Osteocyte (in vitro differentiated cells): Measurements from ENCODE around the gene SDC4. TPM values are rescaled to one million over a fixed set of nuclear protein-coding genes. Genes with fewer than 3 reads are reported as not detected.

Experiments
- DNase-seq: peaks from one replicate; pipeline ENCODE4 v3.0.0; 2021; ENCODE audit warnings: mixed read lengths; ENCODE audit not compliant: unreplicated experiment; ENCODE audit errors: extremely low spot score
- H3K27ac Mint-ChIP-seq: one replicate; pipeline ENCODE4 v1.8.0; 2021; ENCODE audit warnings: mild to moderate bottlenecking, mixed read lengths; ENCODE audit not compliant: unreplicated experiment
- H3K27me3 Mint-ChIP-seq: one replicate; pipeline ENCODE4 v1.8.0; 2021; ENCODE audit warnings: mixed read lengths; ENCODE audit not compliant: unreplicated experiment
- H3K36me3 Mint-ChIP-seq: one replicate; pipeline ENCODE4 v1.8.0; 2021; ENCODE audit warnings: mixed read lengths; ENCODE audit not compliant: unreplicated experiment
- H3K4me1 Mint-ChIP-seq: one replicate; pipeline ENCODE4 v1.8.0; 2021; ENCODE audit warnings: mixed read lengths; ENCODE audit not compliant: unreplicated experiment
- H3K4me3 Mint-ChIP-seq: one replicate; pipeline ENCODE4 v1.8.0; 2021; ENCODE audit warnings: mild to moderate bottlenecking, moderate library complexity, mixed read lengths; ENCODE audit not compliant: unreplicated experiment
- H3K9me3 Mint-ChIP-seq: one replicate; pipeline ENCODE4 v1.8.0; 2021; ENCODE audit warnings: mixed read lengths; ENCODE audit not compliant: unreplicated experiment
- total RNA-seq: library from RNA; stranded (reverse); gene quantifications from 2 replicates; pipeline ENCODE4 v1.2.1, GENCODE V29; 2021
- TF ChIP-seq, protein P1 (sequence below): fragments of 200-600 bp; sonication (generic); IDR thresholded peaks from 2 replicates; pipeline ENCODE4 v1.5.0; 2021; ENCODE audit warnings: antibody characterized with exemption, mild to moderate bottlenecking, moderate library complexity

The SDC4 gene
- total RNA-seq, 1 donor from 2014 or later: 31.5 TPM

DNA sequence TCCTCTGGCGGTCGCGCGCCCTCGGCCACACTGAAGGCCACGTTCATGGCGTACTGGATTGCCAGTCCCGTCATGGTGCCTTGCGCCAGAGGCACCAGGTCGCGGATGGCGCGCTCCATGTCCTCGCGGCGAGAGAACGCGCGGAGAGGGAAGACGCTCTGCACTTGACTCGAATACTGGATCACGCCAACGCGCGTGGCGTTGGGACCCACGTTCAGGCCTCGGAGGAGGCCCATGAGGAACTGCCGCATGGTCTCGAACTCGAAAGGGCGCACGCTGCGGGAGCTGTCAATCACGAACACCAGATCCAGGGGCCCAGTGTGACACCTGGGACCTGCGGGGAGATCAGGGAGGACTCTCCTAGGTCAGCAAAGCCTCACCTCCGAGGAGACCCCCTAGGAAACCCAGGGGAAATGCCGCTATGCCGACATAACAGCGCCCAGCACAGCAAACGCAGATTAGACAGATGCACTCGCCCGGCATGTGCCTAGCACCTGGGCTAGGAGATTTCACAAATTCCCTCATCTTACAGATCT is 43.7 kb downstream of the SDC4 start:
- TF ChIP-seq, protein P1, sequence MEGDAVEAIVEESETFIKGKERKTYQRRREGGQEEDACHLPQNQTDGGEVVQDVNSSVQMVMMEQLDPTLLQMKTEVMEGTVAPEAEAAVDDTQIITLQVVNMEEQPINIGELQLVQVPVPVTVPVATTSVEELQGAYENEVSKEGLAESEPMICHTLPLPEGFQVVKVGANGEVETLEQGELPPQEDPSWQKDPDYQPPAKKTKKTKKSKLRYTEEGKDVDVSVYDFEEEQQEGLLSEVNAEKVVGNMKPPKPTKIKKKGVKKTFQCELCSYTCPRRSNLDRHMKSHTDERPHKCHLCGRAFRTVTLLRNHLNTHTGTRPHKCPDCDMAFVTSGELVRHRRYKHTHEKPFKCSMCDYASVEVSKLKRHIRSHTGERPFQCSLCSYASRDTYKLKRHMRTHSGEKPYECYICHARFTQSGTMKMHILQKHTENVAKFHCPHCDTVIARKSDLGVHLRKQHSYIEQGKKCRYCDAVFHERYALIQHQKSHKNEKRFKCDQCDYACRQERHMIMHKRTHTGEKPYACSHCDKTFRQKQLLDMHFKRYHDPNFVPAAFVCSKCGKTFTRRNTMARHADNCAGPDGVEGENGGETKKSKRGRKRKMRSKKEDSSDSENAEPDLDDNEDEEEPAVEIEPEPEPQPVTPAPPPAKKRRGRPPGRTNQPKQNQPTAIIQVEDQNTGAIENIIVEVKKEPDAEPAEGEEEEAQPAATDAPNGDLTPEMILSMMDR: no peak
- H3K9me3 Mint-ChIP-seq: no peaks in the 10 kb centered on the region
- no peaks in the 10 kb centered on the region for H3K36me3 Mint-ChIP-seq
- no peak for DNase-seq
- no peak overlapping the region for H3K27ac Mint-ChIP-seq
- no peak overlapping the region for H3K4me3 Mint-ChIP-seq
- no peaks in the 10 kb centered on the region for H3K4me1 Mint-ChIP-seq
- peaks cover 4% of the 10 kb centered on the region for H3K27me3 Mint-ChIP-seq

DNA sequence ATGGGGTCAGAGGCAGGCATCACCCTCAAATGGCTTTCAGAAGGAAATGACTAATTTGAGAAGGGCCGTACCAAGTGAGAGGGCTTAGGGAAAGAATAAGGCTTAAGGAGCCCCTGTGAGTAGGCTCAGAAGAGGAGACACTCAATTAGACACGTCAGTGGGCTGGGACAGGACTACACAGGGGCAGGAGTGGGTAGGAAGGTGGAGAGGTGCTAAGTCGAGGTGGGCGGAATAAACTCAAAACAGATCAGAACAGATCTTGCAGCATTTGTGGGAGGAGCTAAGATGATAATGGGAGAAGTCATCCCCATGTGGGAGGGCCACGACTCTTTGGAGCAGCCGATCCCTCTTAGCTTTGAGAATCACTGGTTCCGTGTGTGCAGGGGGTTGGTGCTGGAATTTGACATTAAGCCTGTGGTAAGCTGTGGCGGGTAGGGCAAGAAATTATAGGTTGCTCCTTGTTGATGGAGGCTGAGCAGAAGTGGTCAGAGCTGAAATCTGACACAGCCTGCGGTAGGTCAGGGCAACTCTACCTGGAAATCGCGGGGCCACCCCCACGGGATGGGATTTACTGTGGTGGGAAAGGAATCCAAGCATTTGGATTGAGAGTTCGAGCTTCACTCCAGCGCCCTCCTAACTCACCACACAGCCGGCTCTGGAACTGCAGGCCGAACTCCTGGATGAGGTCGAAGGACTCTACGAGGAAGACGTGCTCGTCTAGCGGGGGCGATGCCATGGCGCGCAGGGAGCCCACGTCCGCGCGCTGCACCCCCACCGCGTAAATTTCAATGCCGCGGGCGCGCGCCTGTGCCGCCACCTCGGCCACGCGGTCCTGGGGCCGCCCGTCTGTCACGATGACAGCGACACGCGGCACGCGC is 44.4 kb downstream of the SDC4 start:
- H3K27me3 Mint-ChIP-seq: peaks cover 4% of the 10 kb centered on the region
- H3K4me3 Mint-ChIP-seq: no peak overlapping the region
- TF ChIP-seq, protein P1: no peak

DNA sequence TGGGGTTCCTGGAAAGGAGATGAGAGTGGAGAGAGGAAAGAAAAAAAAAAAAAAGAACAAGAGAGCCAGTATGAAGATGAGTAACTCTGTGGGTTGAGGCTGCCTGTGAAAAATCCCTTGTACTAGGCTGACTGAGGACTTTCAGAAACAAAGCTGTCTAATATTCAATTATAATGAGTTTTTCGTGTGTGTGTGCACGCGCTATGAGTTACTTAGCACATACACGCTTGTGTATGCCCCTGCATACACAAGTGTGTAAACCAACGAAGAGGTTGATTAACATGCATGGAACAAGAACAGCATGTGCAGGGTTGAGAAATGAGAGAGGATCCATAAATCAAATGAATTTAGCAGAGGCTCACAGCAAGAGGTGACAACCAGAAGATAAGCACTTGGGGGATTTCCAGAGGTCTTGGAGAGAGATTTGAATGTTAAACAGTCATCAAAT is 46.4 kb downstream of the SDC4 start:
- TF ChIP-seq, protein P1: no peak
- Mint-ChIP-seq H3K4me3 (no peak overlapping the region), H3K36me3 (no peaks in the 10 kb centered on the region), H3K27ac (no peak overlapping the region), H3K4me1 (no peaks in the 10 kb centered on the region), H3K9me3 (no peaks in the 10 kb centered on the region), H3K27me3 (peaks cover 4% of the 10 kb centered on the region)
- DNase-seq: no peak

More for the DNA sequence above, 44.4 kb downstream of the SDC4 start:
- no peak for DNase-seq
- no peaks in the 10 kb centered on the region for H3K36me3 Mint-ChIP-seq
- no peaks in the 10 kb centered on the region for H3K4me1 Mint-ChIP-seq
- H3K27ac Mint-ChIP-seq: no peak overlapping the region
- H3K9me3 Mint-ChIP-seq: no peaks in the 10 kb centered on the region

DNA sequence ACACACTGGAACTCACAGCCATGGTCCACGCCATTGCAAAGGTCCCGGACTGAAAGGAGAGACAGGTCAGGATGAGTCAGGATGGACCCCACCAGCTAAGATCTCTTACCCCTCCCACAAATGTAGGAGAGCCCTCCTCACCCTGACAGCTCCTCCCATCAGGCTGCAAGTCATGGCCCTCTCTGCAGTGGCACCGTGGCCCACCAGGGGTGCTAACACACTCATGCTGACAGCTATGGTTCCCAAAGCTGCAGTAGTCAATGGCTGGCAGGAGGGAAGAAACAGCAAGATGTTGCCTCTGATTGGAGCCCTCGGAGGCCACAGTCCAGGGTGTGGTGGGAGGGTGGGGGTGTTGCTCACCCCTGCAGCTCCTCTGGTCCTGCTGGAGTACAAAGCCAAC is 47.3 kb downstream of the SDC4 start:
- Mint-ChIP-seq H3K9me3 (no peaks in the 10 kb centered on the region), H3K27me3 (peaks cover 8% of the 10 kb centered on the region), H3K36me3 (no peaks in the 10 kb centered on the region), H3K4me3 (no peak overlapping the region), H3K4me1 (no peaks in the 10 kb centered on the region), H3K27ac (no peak overlapping the region)
- no peak for DNase-seq
- TF ChIP-seq, protein P1: peak; percentile 29

DNA sequence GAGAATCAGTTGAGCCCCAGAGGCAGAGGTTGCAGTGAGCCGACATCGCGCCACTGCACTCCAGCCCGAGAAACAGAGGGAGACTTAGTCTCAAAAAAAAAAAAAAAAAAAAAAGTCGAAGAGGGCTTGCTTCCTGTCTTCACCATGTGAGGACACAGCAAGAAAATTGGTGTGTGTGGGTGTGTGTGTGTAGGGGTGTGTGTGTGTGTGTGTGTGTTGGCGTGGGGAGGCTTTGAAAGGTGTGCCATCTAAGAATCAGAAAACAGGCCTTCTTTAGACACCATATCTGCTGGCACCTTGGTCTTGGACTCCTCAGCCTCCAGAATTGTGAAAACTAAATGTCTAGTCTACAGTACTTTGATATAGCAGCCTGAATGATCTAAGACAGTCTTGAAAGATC is 48.4 kb downstream of the SDC4 start:
- Mint-ChIP-seq H3K9me3 (no peaks in the 10 kb centered on the region), H3K4me1 (no peaks in the 10 kb centered on the region), H3K27me3 (peaks cover 8% of the 10 kb centered on the region), H3K36me3 (no peaks in the 10 kb centered on the region), H3K4me3 (no peak overlapping the region), H3K27ac (no peak overlapping the region)
- DNase-seq: no peak
- TF ChIP-seq, protein P1: no peak
